SK-N-SH treated with all-trans-retinoic acid at 6 μM for 48 hours (cell line): ENCODE results near the gene AVPR1B.

Source experiments
- ISL1 ChIP-seq: fragments of 250-450 bp; sonication (Bioruptor Pico); IDR thresholded peaks from 2 replicates; pipeline ENCODE4 v2.1.2; 2022; ENCODE audit warnings: mild to moderate bottlenecking, moderate library complexity
- PATZ1 ChIP-seq: fragments of 250-450 bp; sonication (Bioruptor Pico); IDR thresholded peaks from 2 replicates; pipeline ENCODE4 v1.8.0; 2020; ENCODE audit warnings: mild to moderate bottlenecking, moderate library complexity, borderline replicate concordance

GRCh38 chr1:206103979-206104378 is 13.2 kb downstream of the AVPR1B start:
- no peak for TF ChIP-seq PATZ1 (CRISPR knock-in tag)
- TF ChIP-seq ISL1 (CRISPR knock-in tag), result no peak
